Activated T-cell treated with anti-CD3 and anti-CD28 coated beads, Interleukin-2, amount 50 U/mL, for 48 hours (primary cell): Measurements from ENCODE around the gene H2AZ2.
"Not testable (repeated sequence)": the region's sequence is repeated elsewhere in the genome, so short reads cannot be mapped to it uniquely, and the experiment has no call there.

Experiments used
- DNase-seq, 2 experiments: peaks; one replicate each; pipeline ENCODE4 v3.0.0-alpha.2; 2020

The H2AZ2 gene

GRCh38 chr7:44811093-44811492 is 36.8 kb downstream of the H2AZ2 start:
- no peak for DNase-seq

- DNase-seq: no peak
Observed at GRCh38 chr7:44808914-44809393, 38.9 kb downstream of the H2AZ2 start.

DNA sequence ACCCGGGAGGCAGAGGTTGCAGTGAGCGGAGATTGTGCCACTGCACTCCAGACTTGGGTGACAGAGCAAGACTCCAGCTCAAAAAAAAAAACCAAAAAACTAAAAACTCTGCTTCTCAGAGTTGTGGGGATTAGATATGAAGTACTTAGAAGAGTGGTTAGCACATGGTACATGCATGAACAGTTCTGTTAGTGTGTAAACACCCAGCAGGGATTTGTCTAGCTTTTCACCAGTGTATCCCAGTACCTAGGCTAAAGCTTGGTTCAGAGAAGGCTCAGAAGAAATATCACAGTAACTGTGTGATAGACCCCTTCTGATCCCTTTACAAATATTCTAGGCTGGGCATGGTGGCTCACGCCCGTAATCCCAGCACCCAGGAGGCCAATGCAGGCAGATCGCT is 41.9 kb downstream of the H2AZ2 start:
- no peak for DNase-seq

- DNase-seq: peak; percentile 52 to 56
Observed at GRCh38 chr7:44803828-44804519, 43.9 kb downstream of the H2AZ2 start.

- no peak for DNase-seq
Observed at GRCh38 chr7:44802418-44803025, 45.4 kb downstream of the H2AZ2 start.

DNA sequence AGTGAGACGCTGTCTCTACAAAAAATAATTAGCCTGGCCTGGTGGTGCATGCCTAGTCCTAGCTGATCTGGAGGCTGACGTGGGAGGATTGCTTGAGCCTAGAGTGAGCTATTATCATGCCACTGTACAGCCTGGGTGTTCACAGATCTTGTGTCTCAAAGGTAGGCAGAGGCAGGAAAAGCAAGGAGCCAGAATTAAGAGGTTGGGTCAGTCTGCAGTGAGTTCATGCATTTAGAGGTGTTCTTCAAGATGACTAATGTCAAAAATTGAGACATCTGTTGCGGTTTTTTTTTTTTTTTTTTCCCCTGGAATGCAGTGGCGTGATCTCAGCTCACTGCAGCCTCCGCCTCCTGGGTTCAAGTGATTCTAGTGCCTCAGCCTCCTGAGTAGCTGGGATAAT is 46.0 kb downstream of the H2AZ2 start:
- DNase-seq: no peak

- no peak for DNase-seq
Observed at GRCh38 chr7:44799939-44800338, 47.9 kb downstream of the H2AZ2 start.

GRCh38 chr7:44798649-44799305 is 49.1 kb downstream of the H2AZ2 start:
- DNase-seq: no peak

DNA sequence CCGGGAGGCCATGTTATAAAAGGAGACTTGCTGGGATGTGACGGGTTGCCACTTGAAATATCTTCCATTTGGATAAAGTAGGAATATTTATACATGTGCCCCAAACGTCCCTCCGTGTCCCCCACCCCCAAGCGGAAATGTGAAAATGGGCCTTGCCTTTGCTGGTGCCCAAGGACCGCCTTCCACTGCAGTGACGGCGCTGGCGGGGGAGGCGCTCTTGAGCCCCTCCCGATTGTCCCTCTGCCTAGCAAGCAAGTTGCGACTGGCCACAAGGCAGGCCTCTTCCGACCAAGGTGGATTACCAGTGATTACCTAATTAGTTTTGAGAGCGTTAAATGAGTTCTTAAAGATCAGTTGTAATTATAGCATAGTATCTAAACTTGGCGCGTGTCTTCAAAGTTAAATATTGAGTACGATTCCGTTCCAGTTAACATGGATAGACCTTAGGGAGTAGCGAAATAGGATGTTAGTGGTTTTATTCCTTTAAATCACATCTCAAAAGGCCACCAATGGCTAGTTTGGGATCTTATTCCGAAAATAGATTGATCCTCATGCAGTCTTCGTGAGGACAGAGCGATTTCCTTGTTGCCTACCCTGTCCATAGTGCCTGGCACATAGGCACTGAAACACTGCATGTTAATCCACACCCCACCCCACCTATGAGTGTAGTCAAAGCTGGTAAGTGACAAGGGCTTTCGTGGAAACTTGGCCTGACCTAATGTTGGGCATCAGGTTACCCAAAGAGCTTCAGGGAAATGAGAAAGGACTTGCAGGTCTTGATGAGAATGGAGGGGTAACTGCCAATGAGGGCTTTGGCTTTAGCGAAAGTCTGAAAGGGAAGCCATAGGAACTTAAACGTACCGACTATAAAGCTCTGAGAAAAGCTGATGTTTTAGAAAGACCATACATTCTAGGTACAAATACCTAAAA is 50.3 kb downstream of the H2AZ2 start:
- DNase-seq: peak; percentile 85 to 88

- DNase-seq: peak; percentile 99
Observed at GRCh38 chr7:44796504-44797328, 51.2 kb downstream of the H2AZ2 start, which contains the start of gene PPIA. TSS of gene PPIA (plus strand) at chr7:44796681. CDS start at chr7:44796725, 44 bp downstream.

DNA sequence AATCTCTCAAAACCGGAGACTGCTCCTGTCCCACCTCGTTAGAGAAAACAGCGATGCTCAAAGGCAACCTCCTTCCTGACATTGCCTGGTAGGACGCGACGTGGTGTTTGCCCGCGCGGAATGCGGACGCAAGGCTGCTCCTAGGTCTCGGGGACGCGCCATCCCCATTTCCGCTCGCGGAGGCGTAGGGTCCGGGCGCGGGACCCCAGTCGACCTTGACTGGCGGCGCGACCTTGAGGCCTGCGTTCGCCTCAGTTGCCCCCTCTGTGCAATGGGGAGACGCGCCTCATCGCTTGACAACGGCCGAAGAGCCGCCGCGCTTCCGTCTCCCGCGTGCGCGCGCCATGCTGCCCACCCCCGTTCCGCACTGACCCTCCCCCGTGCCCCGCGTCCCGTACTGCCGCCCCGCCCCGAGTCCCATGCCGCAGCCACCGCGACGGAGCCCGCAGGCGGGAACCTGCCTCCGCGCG is 51.8 kb downstream of the H2AZ2 start:
- DNase-seq: no peak

GRCh38 chr7:44794331-44794730 is 53.6 kb downstream of the H2AZ2 start:
- no peak for DNase-seq

DNA sequence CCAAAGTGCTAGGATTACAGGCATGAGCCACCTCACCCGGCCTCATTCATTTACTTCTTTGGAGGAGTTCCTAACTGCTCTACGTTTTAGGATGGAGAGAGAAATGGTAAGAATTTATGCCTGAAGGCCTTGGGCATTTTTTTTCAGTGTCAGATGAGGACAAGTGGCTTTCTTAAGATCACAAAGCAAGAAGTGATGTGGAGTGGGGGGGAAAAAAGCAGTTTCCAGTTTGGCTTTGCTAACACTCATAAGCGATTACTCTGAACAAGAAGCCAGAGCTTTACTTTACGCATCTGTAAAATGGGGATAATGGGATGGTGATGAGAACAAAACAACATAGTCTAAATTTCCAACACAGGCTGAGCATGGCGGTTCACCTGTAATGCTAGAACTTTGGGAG is 54.0 kb downstream of the H2AZ2 start:
- DNase-seq: no peak

DNA sequence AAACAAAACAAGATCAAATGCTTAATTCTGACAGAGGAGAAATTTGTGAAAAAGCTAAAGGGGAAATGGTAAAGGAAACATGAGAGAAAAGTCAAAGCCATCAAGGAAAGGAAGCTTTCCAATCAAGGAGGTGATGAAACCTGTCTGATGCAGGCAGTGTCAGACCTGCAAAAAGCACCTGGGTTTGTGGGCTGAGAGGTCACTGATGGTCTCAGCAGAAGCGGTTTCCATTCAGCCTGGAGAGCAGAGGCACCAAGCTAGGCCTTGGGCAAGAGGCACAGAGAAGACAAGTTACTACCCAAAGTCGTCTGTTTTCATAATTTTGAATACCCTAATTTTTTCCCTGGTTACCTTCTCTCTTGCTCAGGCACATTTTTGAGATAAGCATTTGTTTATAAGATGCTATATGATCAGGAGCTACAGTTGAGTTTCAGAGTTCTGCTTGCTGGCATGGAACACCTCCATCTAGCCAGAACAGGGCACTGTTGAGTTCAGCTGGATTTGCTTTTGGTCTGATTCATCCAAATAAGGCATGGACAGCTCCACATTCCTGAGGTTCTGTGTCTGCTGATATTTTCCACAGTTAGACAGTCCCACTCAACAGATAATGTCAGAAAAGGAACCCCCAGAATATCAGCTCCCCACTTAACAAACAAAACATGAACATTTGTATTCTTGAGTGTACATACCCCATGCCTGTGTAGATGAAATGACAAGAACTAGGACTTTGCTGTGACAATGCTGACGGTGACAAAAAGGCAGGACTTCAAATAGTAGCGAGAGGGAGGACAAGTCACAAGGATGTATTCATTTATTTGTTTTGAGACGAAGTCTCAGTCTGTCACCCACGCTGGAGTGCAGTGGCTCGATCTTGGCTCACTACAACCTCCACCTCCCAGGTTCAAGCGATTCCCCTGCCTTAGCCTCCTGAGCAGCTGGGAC is 56.3 kb downstream of the H2AZ2 start:
- no peak for DNase-seq

DNA sequence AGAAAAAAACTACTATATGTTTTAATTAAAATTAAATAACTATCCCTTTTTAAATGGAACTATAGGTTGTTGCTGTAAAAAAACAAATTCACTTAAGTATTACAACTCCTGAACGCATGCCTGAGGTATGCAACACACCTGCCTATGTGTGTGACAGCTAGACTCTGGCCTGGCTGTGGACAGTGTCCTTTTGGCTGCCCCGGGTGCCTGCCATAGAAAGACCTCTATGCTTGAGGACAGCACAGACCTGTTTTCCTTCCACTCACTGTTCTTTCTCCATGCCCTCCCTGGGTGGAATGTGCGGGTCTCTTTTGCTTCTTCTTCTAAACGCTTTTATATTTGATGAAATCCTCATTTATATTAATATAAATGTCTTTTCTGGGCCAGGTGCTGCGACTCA is 57.9 kb downstream of the H2AZ2 start:
- no peak for DNase-seq

DNA sequence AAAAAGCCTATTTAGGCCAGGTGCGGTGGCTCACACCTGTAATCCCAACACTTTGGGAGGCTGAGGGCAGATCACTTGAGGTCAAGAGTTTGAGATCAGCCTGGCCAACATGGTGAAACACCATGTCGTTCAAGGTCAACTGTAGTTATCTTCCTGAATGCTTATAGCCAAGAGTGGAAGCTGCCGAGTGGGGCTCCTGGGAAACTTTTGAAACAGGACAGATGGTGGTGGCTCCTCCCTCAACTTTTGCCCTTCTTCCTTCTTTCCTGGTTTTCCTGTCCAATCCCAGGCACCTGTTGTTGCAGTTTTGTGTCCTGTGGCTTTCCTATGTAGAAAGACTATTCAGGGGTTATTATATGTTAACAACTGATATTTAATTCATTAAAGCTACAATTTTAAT is 60.1 kb downstream of the H2AZ2 start:
- DNase-seq: no peak

DNA sequence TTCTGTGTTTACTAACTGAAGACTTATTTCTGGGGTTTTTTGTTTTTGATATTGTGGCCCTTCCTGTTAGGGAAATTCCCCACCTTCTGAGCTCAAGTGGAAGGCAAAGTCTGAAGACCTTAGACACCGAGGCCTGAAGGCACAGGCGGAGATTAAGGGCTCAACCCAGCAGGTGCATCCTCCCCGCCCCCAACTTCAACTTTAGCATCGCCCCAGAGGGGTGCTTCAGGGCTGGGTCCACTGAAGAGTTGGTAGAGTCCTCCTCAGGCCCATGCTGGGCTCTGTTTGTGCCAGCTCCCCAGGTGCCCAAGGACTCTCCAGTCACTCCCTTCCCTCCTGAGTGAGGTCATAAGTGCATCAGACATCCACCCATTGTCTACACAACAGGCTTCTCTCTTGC is 60.8 kb downstream of the H2AZ2 start:
- DNase-seq: no peak

DNA sequence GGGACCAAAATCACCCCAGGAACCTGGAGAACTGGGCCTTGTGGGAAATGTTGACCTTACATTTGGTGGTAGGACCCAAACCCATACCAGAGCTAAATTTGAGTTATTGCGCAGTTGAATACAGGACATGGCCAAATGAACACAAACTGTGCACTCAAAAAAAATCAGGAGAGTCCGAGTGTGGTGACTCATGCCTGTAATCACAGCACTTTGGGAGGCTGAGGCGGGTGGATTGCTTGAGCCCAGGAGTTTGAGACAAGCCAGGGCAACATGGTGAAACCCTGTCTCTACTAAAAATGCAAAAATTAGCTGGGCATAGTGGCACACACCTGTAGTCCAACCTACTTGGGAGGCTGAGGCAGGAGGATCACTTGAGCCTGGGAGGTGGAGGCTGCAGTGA is 62.7 kb downstream of the H2AZ2 start:
- not testable (repeated sequence) for DNase-seq

DNA sequence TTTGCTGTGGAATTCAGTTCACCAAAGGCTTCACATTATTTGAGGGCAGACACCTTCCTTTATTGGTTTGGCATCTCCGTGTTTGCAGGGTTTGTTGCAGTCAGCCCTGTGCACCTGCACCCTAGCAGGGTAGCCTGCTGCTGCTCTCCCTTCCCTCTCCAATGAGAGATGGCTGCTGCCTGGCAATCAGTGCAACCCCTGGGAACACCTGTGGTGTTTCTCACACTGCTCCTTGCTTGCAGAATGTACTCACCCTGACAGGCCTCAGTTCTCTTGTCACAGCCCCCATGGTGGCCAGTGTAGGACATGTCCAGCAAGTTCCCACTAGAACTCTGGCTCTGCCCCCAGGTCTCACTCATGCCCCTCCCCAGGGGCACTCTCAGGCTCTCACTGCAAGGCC is 63.5 kb downstream of the H2AZ2 start:
- no peak for DNase-seq

DNA sequence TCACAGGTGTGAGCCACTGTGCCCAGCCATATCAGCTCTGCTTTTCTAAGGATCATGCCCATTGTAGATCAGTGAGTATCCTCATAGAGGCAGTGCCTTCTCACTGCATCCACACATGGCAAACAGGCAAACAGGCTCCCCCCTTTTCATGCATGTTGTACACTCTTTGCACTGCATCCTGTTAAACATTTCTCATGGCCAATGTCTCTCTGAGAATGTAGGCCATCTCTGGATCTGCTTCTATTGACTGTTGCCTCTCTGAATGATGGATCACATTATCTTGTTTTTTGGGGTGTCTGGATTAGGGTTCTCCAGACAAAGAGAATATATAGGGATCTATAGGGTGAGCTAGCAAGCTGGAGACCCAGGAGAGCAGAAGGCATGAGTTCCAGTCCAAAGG is 64.5 kb downstream of the H2AZ2 start:
- no peak for DNase-seq

DNA sequence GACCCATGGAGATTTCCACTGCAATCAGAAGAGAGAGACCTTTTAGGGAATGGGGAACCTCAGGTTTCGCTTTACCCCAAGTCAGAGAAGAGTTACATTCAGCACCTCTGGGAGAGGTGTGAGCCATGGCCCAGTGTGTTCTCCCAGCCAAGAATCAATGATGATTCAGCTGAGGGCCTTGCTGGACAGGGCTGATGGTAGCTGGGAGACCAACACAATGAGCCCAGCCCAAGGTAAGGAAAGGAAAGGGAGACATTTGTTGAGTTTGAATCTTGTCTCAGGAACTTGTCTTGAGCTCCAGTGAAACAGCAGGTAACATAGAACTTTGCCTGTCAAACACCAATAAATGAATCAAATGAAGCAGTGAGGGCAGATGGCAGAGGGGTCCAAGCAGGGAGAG is 65.4 kb downstream of the H2AZ2 start:
- no peak for DNase-seq
